IMR-90 (cell line): ENCODE measurements around the gene ASCL1. TPM values are rescaled to one million over a fixed set of nuclear protein-coding genes. Genes with fewer than 3 reads are reported as not detected.

Source experiments
- ATAC-seq: fragments of 200-7000 bp; cut with Tn5 transposase; 2 replicates; pipeline ENCODE4 v1.9.1; 2020; ENCODE audit warnings: low read depth, mild to moderate bottlenecking, moderate library complexity
- BruUV-seq: library from RNA; stranded (reverse); fragments of 400-500 nt; replicated peaks from 2 replicates; lab custom pipeline; 2021; lab: Mats Ljungman, UMichigan
- CTCF ChIA-PET: fragments of 300-600 bp; formaldehyde crosslinking; extraction: SDS; loops from one replicate; lab custom pipeline; 2021; ENCODE audit warnings: antibody characterized with exemption; lab: Yijun Ruan, JAX
- POLR2A ChIA-PET: fragments of 300-600 bp; sonication (Branson Sonifier 250); formaldehyde crosslinking; loops from one replicate; lab custom pipeline; 2022; ENCODE audit warnings: antibody characterized with exemption; ENCODE audit not compliant: unreplicated experiment; lab: Charles Lee
- DNase-seq: peaks from one replicate; pipeline ENCODE4 v3.0.0; 2013
- H2AFZ ChIP-seq: replicated peaks from 2 replicates; pipeline ENCODE3; 2013; ENCODE audit warnings: low read length, mild to moderate bottlenecking; ENCODE audit not compliant: poor library complexity
- H2AK5ac ChIP-seq: 2 replicates; pipeline ENCODE4 v1.6.1; 2013; ENCODE audit warnings: low read depth, low read length, inconsistent platforms
- H2AK9ac ChIP-seq: replicated peaks from 2 replicates; pipeline ENCODE3; 2013; ENCODE audit warnings: mild to moderate bottlenecking, low read depth, low read length, moderate library complexity; ENCODE audit not compliant: poor library complexity
- H2BK120ac ChIP-seq: 2 replicates; pipeline ENCODE4 v1.6.1; 2013; ENCODE audit warnings: low read depth, low read length, inconsistent platforms
- H2BK15ac ChIP-seq: 3 replicates; pipeline ENCODE4 v1.6.1; 2013; ENCODE audit warnings: low read depth, low read length, inconsistent platforms
- H2BK20ac ChIP-seq: 2 replicates; pipeline ENCODE4 v1.6.1; 2013; ENCODE audit warnings: low read depth, mild to moderate bottlenecking, inconsistent platforms, low read length, moderate library complexity
- H2BK5ac ChIP-seq: 2 replicates; pipeline ENCODE4 v1.6.1; 2013; ENCODE audit warnings: mild to moderate bottlenecking, low read depth, low read length, inconsistent platforms; ENCODE audit not compliant: poor library complexity, severe bottlenecking
- H3K14ac ChIP-seq: replicated peaks from 2 replicates; pipeline ENCODE4 v1.6.1; 2013; ENCODE audit warnings: low read depth, low read length, inconsistent platforms
- H3K18ac ChIP-seq: 2 replicates; pipeline ENCODE4 v1.6.1; 2013; ENCODE audit warnings: low read depth, low read length, control low read depth
- H3K23ac ChIP-seq: 2 replicates; pipeline ENCODE4 v1.6.1; 2013; ENCODE audit warnings: low read depth, low read length, inconsistent platforms
- H3K27ac ChIP-seq: 2 replicates; pipeline ENCODE4 v1.5.1; 2013; ENCODE audit warnings: mild to moderate bottlenecking, control low read depth, low read length; ENCODE audit not compliant: insufficient read depth
- H3K27me3 ChIP-seq: 2 replicates; pipeline ENCODE4 v1.6.1; 2013; ENCODE audit warnings: low read length; ENCODE audit not compliant: control insufficient read depth, insufficient read depth
- H3K36me3 ChIP-seq: 2 replicates; pipeline ENCODE4 v1.6.1; 2013; ENCODE audit warnings: low read length, mixed read lengths; ENCODE audit not compliant: control insufficient read depth, insufficient read depth
- H3K4ac ChIP-seq: 2 replicates; pipeline ENCODE4 v1.6.1; 2013; ENCODE audit warnings: low read depth, low read length, inconsistent platforms
- H3K4me1 ChIP-seq: 2 replicates; pipeline ENCODE4 v1.6.1; 2013; ENCODE audit warnings: low read length, mixed read lengths; ENCODE audit not compliant: control insufficient read depth, insufficient read depth
- H3K4me2 ChIP-seq: 2 replicates; pipeline ENCODE4 v1.6.1; 2013; ENCODE audit warnings: low read depth, mild to moderate bottlenecking, control low read depth, low read length, moderate library complexity
- H3K4me3 ChIP-seq: 2 replicates; pipeline ENCODE4 v1.5.1; 2013; ENCODE audit warnings: low read depth, mild to moderate bottlenecking, control low read depth, low read length, moderate library complexity; ENCODE audit not compliant: insufficient read depth
- H3K56ac ChIP-seq: 2 replicates; pipeline ENCODE4 v1.6.1; 2013; ENCODE audit warnings: low read length, inconsistent platforms; ENCODE audit not compliant: insufficient read depth; ENCODE audit errors: extremely low read depth
- H3K79me1 ChIP-seq, 2 experiments: 2 replicates each; pipeline ENCODE4 v1.6.1; 2013; ENCODE audit warnings: low read length in 2 of 2, inconsistent platforms in 1 of 2, low read depth in 1 of 2
- H3K9ac ChIP-seq: 2 replicates; pipeline ENCODE4 v1.6.1; 2013; ENCODE audit warnings: low read depth, low read length, control low read depth
- H3K9me1 ChIP-seq: 2 replicates; pipeline ENCODE4 v1.6.1; 2013; ENCODE audit warnings: low read length, inconsistent platforms; ENCODE audit not compliant: insufficient read depth
- H3K9me3 ChIP-seq: 2 replicates; pipeline ENCODE4 v1.6.1; 2013; ENCODE audit warnings: low read length; ENCODE audit not compliant: control insufficient read depth, insufficient read depth
- H4K20me1 ChIP-seq: 2 replicates; pipeline ENCODE4 v1.6.1; 2013; ENCODE audit warnings: low read length, inconsistent platforms; ENCODE audit not compliant: insufficient read depth
- H4K5ac ChIP-seq: 2 replicates; pipeline ENCODE4 v1.6.1; 2013; ENCODE audit warnings: mild to moderate bottlenecking, low read depth, low read length, control low read depth
- H4K8ac ChIP-seq, 2 experiments: 2 replicates each; pipeline ENCODE4 v1.6.1; 2013; ENCODE audit warnings: low read depth in 2 of 2, low read length in 2 of 2, control low read depth in 1 of 2, inconsistent platforms in 1 of 2
- H4K91ac ChIP-seq: 2 replicates; pipeline ENCODE4 v1.6.1; 2013; ENCODE audit warnings: low read depth, low read length, inconsistent platforms; ENCODE audit not compliant: insufficient read depth
- BHLHE40 ChIP-seq: fragments of 150-350 bp; IDR thresholded peaks from 2 replicates; pipeline ENCODE4 v1.6.1; 2016; ENCODE audit warnings: mild to moderate bottlenecking, low read depth, low read length
- CEBPB ChIP-seq: IDR thresholded peaks from 2 replicates; pipeline ENCODE4 v1.6.1; 2012; ENCODE audit warnings: low read depth, low read length, improper control_type of control experiment
- ELK1 ChIP-seq: fragments of 150-350 bp; IDR thresholded peaks from 2 replicates; pipeline ENCODE4 v1.6.1; 2016; ENCODE audit warnings: low read depth, mild to moderate bottlenecking, low read length, moderate library complexity, borderline replicate concordance
- MXI1 ChIP-seq: IDR thresholded peaks from 2 replicates; pipeline ENCODE4 v1.6.1; 2012; ENCODE audit warnings: low read depth, mild to moderate bottlenecking, low read length, moderate library complexity, borderline replicate concordance
- NFE2L2 ChIP-seq: fragments of 150-350 bp; IDR thresholded peaks from 2 replicates; pipeline ENCODE4 v1.6.1; 2016; ENCODE audit warnings: low read depth, mild to moderate bottlenecking, low read length
- RAD21 ChIP-seq: IDR thresholded peaks from 2 replicates; pipeline ENCODE4 v1.6.1; 2012; ENCODE audit warnings: low read length, improper control_type of control experiment
- RCOR1 ChIP-seq: IDR thresholded peaks from 2 replicates; pipeline ENCODE4 v1.6.1; 2012; ENCODE audit warnings: mild to moderate bottlenecking, low read length, improper control_type of control experiment; ENCODE audit not compliant: insufficient replicate concordance
- USF2 ChIP-seq: fragments of 150-350 bp; IDR thresholded peaks from 2 replicates; pipeline ENCODE4 v1.6.1; 2017; ENCODE audit warnings: mild to moderate bottlenecking, antibody characterized with exemption, low read length, low read depth
- dilution Hi-C: fragments of 300-500 bp; cut with HindIII; formaldehyde crosslinking; loops from one replicate; pipeline ENCODE4 v1.14.3; 2018; ENCODE audit warnings: low sequenced_read_pairs; ENCODE audit not compliant: unreplicated experiment
- in situ Hi-C: fragments of 300-500 bp; cut with MboI; formaldehyde crosslinking; loops from 3 replicates; pipeline ENCODE4 v1.14.3; 2019; ENCODE audit warnings: low sequenced_read_pairs, inconsistent platforms, mixed read lengths
- intact Hi-C: fragments of 100-400 bp; cut with micrococcal nuclease; formaldehyde crosslinking; loops from 2 replicates; pipeline ENCODE4 v1.10.0; 2022
- polyA plus RNA-seq, 3 experiments: library from polyadenylated mRNA; depleted of rRNA; stranded (reverse); fragments of >200 nt; gene quantifications; 2 replicates each; pipeline ENCODE4 v1.2.3, GENCODE V29; 2012; ENCODE audit warnings: low replicate concordance in 1 of 3
- total RNA-seq: library from RNA; depleted of rRNA; stranded (reverse); fragments of >200 nt; gene quantifications from 2 replicates; pipeline ENCODE4 v1.2.3, GENCODE V29; 2012
- TF ChIP-seq, protein P1 (sequence below): conservative IDR thresholded peaks from 2 replicates; pipeline ENCODE4 v1.5.1; 2012; ENCODE audit warnings: mild to moderate bottlenecking, low read depth, low read length, improper control_type of control experiment

Gene ASCL1
- total and polyA plus RNA-seq, 2 of the 4 experiments (the other 2 are of a cell fraction) = not detected

DNA sequence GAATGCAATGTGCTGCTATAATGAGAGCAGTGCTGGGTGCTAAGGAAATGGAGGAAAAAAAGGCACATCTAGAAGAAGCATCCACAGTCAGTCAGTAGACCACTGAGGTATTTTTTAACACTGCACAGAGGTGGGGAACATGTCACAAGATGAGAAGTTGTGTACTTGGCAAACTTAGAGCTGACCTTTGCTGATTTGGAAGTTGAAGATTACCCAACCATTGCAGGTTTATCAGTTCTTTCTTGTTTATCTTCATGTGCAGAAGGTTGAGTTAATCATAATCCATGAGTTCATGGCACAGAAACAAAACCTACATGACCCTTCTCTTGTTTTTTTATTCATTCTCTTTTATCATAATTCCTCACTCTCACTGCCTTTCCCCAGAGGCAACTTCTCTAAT lies 37.2 kb upstream of the ASCL1 start:
- POLR2A ChIA-PET = no interaction called here
- Histone ChIP-seq H3K9me3 (peaks cover 2% of the 10 kb centered on the region), H4K5ac (no peak overlapping the region), H3K79me1 (no peaks in the 10 kb centered on the region), H3K23ac (no peak overlapping the region), H2BK5ac (no peak overlapping the region), H2BK120ac (no peak overlapping the region), H3K27ac (no peak overlapping the region), H4K8ac (no peak overlapping the region), H2AK5ac (no peak overlapping the region), H2AFZ (no peak overlapping the region), H3K27me3 (no peaks in the 10 kb centered on the region), H3K18ac (no peak overlapping the region), H2BK15ac (no peak overlapping the region), H3K14ac (no peak overlapping the region), H3K4me3 (no peak overlapping the region), H3K36me3 (no peaks in the 10 kb centered on the region), H3K9me1 (no peaks in the 10 kb centered on the region), H2AK9ac (no peak overlapping the region), H4K20me1 (no peaks in the 10 kb centered on the region), H3K4ac (no peak overlapping the region), H4K91ac (no peak overlapping the region), H3K4me1 (no peaks in the 10 kb centered on the region), H3K9ac (no peak overlapping the region), H3K56ac (no peak overlapping the region), H2BK20ac (no peak overlapping the region), H3K4me2 (no peak overlapping the region)
- no TSS peak for BruUV-seq
- CTCF ChIA-PET = no interaction called here
- no peak for TF ChIP-seq ELK1
- no peak for TF ChIP-seq RAD21
- no peak for TF ChIP-seq RCOR1
- TF ChIP-seq MXI1 = no peak
- no peak for TF ChIP-seq CEBPB
- TF ChIP-seq NFE2L2 = no peak
- TF ChIP-seq USF2 = no peak
- TF ChIP-seq BHLHE40 = no peak
- TF ChIP-seq, protein P1, sequence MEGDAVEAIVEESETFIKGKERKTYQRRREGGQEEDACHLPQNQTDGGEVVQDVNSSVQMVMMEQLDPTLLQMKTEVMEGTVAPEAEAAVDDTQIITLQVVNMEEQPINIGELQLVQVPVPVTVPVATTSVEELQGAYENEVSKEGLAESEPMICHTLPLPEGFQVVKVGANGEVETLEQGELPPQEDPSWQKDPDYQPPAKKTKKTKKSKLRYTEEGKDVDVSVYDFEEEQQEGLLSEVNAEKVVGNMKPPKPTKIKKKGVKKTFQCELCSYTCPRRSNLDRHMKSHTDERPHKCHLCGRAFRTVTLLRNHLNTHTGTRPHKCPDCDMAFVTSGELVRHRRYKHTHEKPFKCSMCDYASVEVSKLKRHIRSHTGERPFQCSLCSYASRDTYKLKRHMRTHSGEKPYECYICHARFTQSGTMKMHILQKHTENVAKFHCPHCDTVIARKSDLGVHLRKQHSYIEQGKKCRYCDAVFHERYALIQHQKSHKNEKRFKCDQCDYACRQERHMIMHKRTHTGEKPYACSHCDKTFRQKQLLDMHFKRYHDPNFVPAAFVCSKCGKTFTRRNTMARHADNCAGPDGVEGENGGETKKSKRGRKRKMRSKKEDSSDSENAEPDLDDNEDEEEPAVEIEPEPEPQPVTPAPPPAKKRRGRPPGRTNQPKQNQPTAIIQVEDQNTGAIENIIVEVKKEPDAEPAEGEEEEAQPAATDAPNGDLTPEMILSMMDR = no peak
- DNase-seq = no peak
- intact Hi-C loops (no loop called here), dilution Hi-C loops (no loop called here), in situ Hi-C loops (no loop called here)
- no peak for ATAC-seq
